Measurements from ENCODE around the gene PPP1R14C.

Gene PPP1R14C

GRCh38 chr6:150199241-150199640 lies 56.4 kb downstream of the PPP1R14C start:
- no peak for DNase-seq
- H3K27me3 ChIP-seq (replicated peaks in 2 of 5; ENCODE audit: control insufficient read depth in 4 of 5, insufficient read depth in 5 of 5, low read length in 4 of 5): no peaks in the 10 kb centered on the region
- no peak overlapping the region for H3K27ac ChIP-seq (ENCODE audit: insufficient read depth in 1 of 2, low read depth in 1 of 2, low read length in 2 of 2, poor library complexity in 1 of 2, severe bottlenecking in 2 of 2)
- 100% methylated on average over 2 of the region's 2 CpGs for WGBS (ENCODE audit: insufficient coverage)
- ChIA-PET POLR2A (no interaction called here), CTCF (no interaction called here)
- no peaks in the 10 kb centered on the region for H3K36me3 ChIP-seq (ENCODE audit: control insufficient read depth in 4 of 4, insufficient read depth in 4 of 4, low read length in 3 of 4)
- no peaks in the 10 kb centered on the region for H3K9me3 ChIP-seq (ENCODE audit: control extremely low read depth in 1 of 5, control insufficient read depth in 4 of 5, insufficient read depth in 2 of 5, low read depth in 1 of 5, low read length in 4 of 5)
- H3K4me1 ChIP-seq (ENCODE audit: control extremely low read depth in 1 of 4, control insufficient read depth in 4 of 4, insufficient read depth in 4 of 4, low read length in 3 of 4): peaks cover 0 to 12% (median 5%) of the 10 kb centered on the region in 4 experiments
- H3K4me3 ChIP-seq (ENCODE audit: control insufficient read depth in 1 of 7, extremely low read depth in 1 of 7, insufficient read depth in 4 of 7, low read depth in 2 of 7, low read length in 6 of 7): no peak overlapping the region

GRCh38 chr6:150200428-150201100 lies 57.7 kb downstream of the PPP1R14C start:
- no peak for DNase-seq
- Histone ChIP-seq H3K9me3 (ENCODE audit: control extremely low read depth in 1 of 5, control insufficient read depth in 4 of 5, insufficient read depth in 2 of 5, low read depth in 1 of 5, low read length in 4 of 5) (no peaks in the 10 kb centered on the region), H3K36me3 (ENCODE audit: control insufficient read depth in 4 of 4, insufficient read depth in 4 of 4, low read length in 3 of 4) (no peaks in the 10 kb centered on the region), H3K27ac (ENCODE audit: insufficient read depth in 1 of 2, low read depth in 1 of 2, low read length in 2 of 2, poor library complexity in 1 of 2, severe bottlenecking in 2 of 2) (no peak overlapping the region), H3K4me3 (ENCODE audit: control insufficient read depth in 1 of 7, extremely low read depth in 1 of 7, insufficient read depth in 4 of 7, low read depth in 2 of 7, low read length in 6 of 7) (no peak overlapping the region), H3K27me3 (replicated peaks in 2 of 5; ENCODE audit: control insufficient read depth in 4 of 5, insufficient read depth in 5 of 5, low read length in 4 of 5) (peaks cover 0 to 2% (median 0%) of the 10 kb centered on the region in 5 experiments), H3K4me1 (ENCODE audit: control extremely low read depth in 1 of 4, control insufficient read depth in 4 of 4, insufficient read depth in 4 of 4, low read length in 3 of 4) (peaks cover 0 to 11% (median 5%) of the 10 kb centered on the region in 4 experiments)
- ChIA-PET CTCF (no interaction called here), POLR2A (no interaction called here)
- WGBS (ENCODE audit: insufficient coverage): 98% methylated on average over 5 of the region's 6 CpGs

- Histone ChIP-seq H3K27ac (ENCODE audit: insufficient read depth in 1 of 2, low read depth in 1 of 2, low read length in 2 of 2, poor library complexity in 1 of 2, severe bottlenecking in 2 of 2) (no peak overlapping the region), H3K27me3 (replicated peaks in 2 of 5; ENCODE audit: control insufficient read depth in 4 of 5, insufficient read depth in 5 of 5, low read length in 4 of 5) (peaks cover 0 to 2% (median 0%) of the 10 kb centered on the region in 5 experiments), H3K4me3 (ENCODE audit: control insufficient read depth in 1 of 7, extremely low read depth in 1 of 7, insufficient read depth in 4 of 7, low read depth in 2 of 7, low read length in 6 of 7) (no peak overlapping the region), H3K36me3 (ENCODE audit: control insufficient read depth in 4 of 4, insufficient read depth in 4 of 4, low read length in 3 of 4) (no peaks in the 10 kb centered on the region), H3K9me3 (ENCODE audit: control extremely low read depth in 1 of 5, control insufficient read depth in 4 of 5, insufficient read depth in 2 of 5, low read depth in 1 of 5, low read length in 4 of 5) (no peaks in the 10 kb centered on the region), H3K4me1 (ENCODE audit: control extremely low read depth in 1 of 4, control insufficient read depth in 4 of 4, insufficient read depth in 4 of 4, low read length in 3 of 4) (peaks cover 0 to 7% (median 3%) of the 10 kb centered on the region in 4 experiments)
- WGBS (ENCODE audit: insufficient coverage): 93% methylated on average over 8 of the region's 8 CpGs
- POLR2A ChIA-PET: no interaction called here
- CTCF ChIA-PET: no interaction called here
- no peak for DNase-seq
Observed at GRCh38 chr6:150201285-150201684, 58.4 kb downstream of the PPP1R14C start.

DNA sequence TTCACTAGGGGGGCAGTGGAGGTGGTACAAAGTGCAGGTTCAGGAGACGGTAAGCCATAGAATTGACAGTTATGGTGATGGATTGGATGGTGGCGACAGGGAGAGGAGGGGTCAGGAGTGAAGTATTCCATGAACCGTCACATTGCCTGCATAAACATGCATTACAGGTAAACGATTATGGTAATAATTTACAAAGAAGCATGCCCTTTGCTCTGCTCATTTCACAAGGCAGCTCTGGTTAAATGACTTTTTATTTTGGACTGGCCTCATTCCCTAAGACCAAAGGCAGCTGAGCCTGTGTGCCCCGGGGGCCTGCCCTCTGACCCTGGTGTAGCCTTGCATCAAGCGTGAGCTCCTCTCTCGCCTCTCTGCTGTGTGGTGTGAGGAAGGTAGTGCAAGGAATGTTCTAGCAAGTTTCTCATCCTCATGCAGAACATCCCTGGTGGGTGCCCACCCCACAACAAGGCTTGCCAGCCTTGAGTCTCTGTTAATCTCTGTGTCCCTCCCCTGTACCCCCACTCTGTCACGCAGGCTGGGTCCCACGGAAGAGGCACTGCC lies 59.0 kb downstream of the PPP1R14C start:
- DNase-seq: no peak
- ChIA-PET POLR2A (no interaction called here), CTCF (no interaction called here)
- Histone ChIP-seq H3K27me3 (replicated peaks in 2 of 5; ENCODE audit: control insufficient read depth in 4 of 5, insufficient read depth in 5 of 5, low read length in 4 of 5) (peaks cover 0 to 2% (median 0%) of the 10 kb centered on the region in 5 experiments), H3K4me3 (ENCODE audit: control insufficient read depth in 1 of 7, extremely low read depth in 1 of 7, insufficient read depth in 4 of 7, low read depth in 2 of 7, low read length in 6 of 7) (no peak overlapping the region), H3K9me3 (ENCODE audit: control extremely low read depth in 1 of 5, control insufficient read depth in 4 of 5, insufficient read depth in 2 of 5, low read depth in 1 of 5, low read length in 4 of 5) (no peaks in the 10 kb centered on the region), H3K4me1 (ENCODE audit: control extremely low read depth in 1 of 4, control insufficient read depth in 4 of 4, insufficient read depth in 4 of 4, low read length in 3 of 4) (peaks cover 0 to 5% (median 2%) of the 10 kb centered on the region in 4 experiments), H3K27ac (ENCODE audit: insufficient read depth in 1 of 2, low read depth in 1 of 2, low read length in 2 of 2, poor library complexity in 1 of 2, severe bottlenecking in 2 of 2) (no peak overlapping the region), H3K36me3 (ENCODE audit: control insufficient read depth in 4 of 4, insufficient read depth in 4 of 4, low read length in 3 of 4) (no peaks in the 10 kb centered on the region)
- 99% methylated on average over 7 of the region's 9 CpGs for WGBS (ENCODE audit: insufficient coverage)

DNA sequence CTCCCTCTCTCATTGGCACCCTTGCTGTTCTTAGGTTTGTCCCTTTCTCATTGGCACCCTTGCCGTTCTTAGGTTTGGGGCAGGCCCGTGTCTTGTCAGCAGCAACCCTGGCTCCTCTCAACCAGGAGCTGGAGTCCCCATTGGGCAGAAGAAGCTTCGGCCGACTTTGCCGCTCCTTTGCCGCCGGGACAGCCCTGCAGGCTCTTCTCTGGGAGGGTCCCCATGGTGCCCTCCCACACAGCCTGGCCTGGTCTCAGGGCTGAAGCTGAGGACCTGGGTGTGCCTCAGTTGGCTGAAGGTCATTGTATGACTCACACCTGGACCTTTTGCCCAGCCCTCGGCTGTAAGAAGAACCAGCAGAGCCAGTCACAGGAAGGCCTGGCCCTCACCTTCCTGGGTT lies 59.6 kb downstream of the PPP1R14C start:
- POLR2A ChIA-PET: no interaction called here
- Histone ChIP-seq H3K36me3 (ENCODE audit: control insufficient read depth in 4 of 4, insufficient read depth in 4 of 4, low read length in 3 of 4) (no peaks in the 10 kb centered on the region), H3K4me1 (ENCODE audit: control extremely low read depth in 1 of 4, control insufficient read depth in 4 of 4, insufficient read depth in 4 of 4, low read length in 3 of 4) (peaks cover 0 to 2% (median 0%) of the 10 kb centered on the region in 4 experiments), H3K27me3 (replicated peaks in 2 of 5; ENCODE audit: control insufficient read depth in 4 of 5, insufficient read depth in 5 of 5, low read length in 4 of 5) (peaks cover 0 to 2% (median 0%) of the 10 kb centered on the region in 5 experiments), H3K9me3 (ENCODE audit: control extremely low read depth in 1 of 5, control insufficient read depth in 4 of 5, insufficient read depth in 2 of 5, low read depth in 1 of 5, low read length in 4 of 5) (no peaks in the 10 kb centered on the region), H3K27ac (ENCODE audit: insufficient read depth in 1 of 2, low read depth in 1 of 2, low read length in 2 of 2, poor library complexity in 1 of 2, severe bottlenecking in 2 of 2) (no peak overlapping the region), H3K4me3 (ENCODE audit: control insufficient read depth in 1 of 7, extremely low read depth in 1 of 7, insufficient read depth in 4 of 7, low read depth in 2 of 7, low read length in 6 of 7) (no peak overlapping the region)
- CTCF ChIA-PET: no interaction called here
- 97% methylated on average over 7 of the region's 8 CpGs for WGBS (ENCODE audit: insufficient coverage)
- DNase-seq: no peak

GRCh38 chr6:150202934-150203333 lies 60.1 kb downstream of the PPP1R14C start:
- H3K4me3 ChIP-seq (ENCODE audit: control insufficient read depth in 1 of 7, extremely low read depth in 1 of 7, insufficient read depth in 4 of 7, low read depth in 2 of 7, low read length in 6 of 7): no peak overlapping the region
- no peak for DNase-seq
- POLR2A ChIA-PET: no interaction called here
- H3K9me3 ChIP-seq (ENCODE audit: control extremely low read depth in 1 of 5, control insufficient read depth in 4 of 5, insufficient read depth in 2 of 5, low read depth in 1 of 5, low read length in 4 of 5): no peaks in the 10 kb centered on the region
- no peaks in the 10 kb centered on the region for H3K36me3 ChIP-seq (ENCODE audit: control insufficient read depth in 4 of 4, insufficient read depth in 4 of 4, low read length in 3 of 4)
- peaks cover 0 to 2% (median 0%) of the 10 kb centered on the region in 5 experiments for H3K27me3 ChIP-seq (replicated peaks in 2 of 5; ENCODE audit: control insufficient read depth in 4 of 5, insufficient read depth in 5 of 5, low read length in 4 of 5)
- WGBS (ENCODE audit: insufficient coverage): 97% methylated on average over 2 of the region's 3 CpGs
- CTCF ChIA-PET: no interaction called here
- H3K4me1 ChIP-seq (ENCODE audit: control extremely low read depth in 1 of 4, control insufficient read depth in 4 of 4, insufficient read depth in 4 of 4, low read length in 3 of 4): peaks cover 0 to 2% (median 0%) of the 10 kb centered on the region in 4 experiments
- no peak overlapping the region for H3K27ac ChIP-seq (ENCODE audit: insufficient read depth in 1 of 2, low read depth in 1 of 2, low read length in 2 of 2, poor library complexity in 1 of 2, severe bottlenecking in 2 of 2)

GRCh38 chr6:150203378-150203777 lies 60.5 kb downstream of the PPP1R14C start:
- no peak overlapping the region for H3K4me3 ChIP-seq (ENCODE audit: control insufficient read depth in 1 of 7, extremely low read depth in 1 of 7, insufficient read depth in 4 of 7, low read depth in 2 of 7, low read length in 6 of 7)
- H3K27me3 ChIP-seq (replicated peaks in 2 of 5; ENCODE audit: control insufficient read depth in 4 of 5, insufficient read depth in 5 of 5, low read length in 4 of 5): peaks cover 0 to 2% (median 0%) of the 10 kb centered on the region in 5 experiments
- ChIA-PET POLR2A (no interaction called here), CTCF (no interaction called here)
- WGBS (ENCODE audit: insufficient coverage): 97% methylated on average over 12 of the region's 12 CpGs
- H3K9me3 ChIP-seq (ENCODE audit: control extremely low read depth in 1 of 5, control insufficient read depth in 4 of 5, insufficient read depth in 2 of 5, low read depth in 1 of 5, low read length in 4 of 5): no peaks in the 10 kb centered on the region
- no peaks in the 10 kb centered on the region for H3K36me3 ChIP-seq (ENCODE audit: control insufficient read depth in 4 of 4, insufficient read depth in 4 of 4, low read length in 3 of 4)
- H3K4me1 ChIP-seq (ENCODE audit: control extremely low read depth in 1 of 4, control insufficient read depth in 4 of 4, insufficient read depth in 4 of 4, low read length in 3 of 4): peaks cover 0 to 2% (median 0%) of the 10 kb centered on the region in 4 experiments
- no peak for DNase-seq
- no peak overlapping the region for H3K27ac ChIP-seq (ENCODE audit: insufficient read depth in 1 of 2, low read depth in 1 of 2, low read length in 2 of 2, poor library complexity in 1 of 2, severe bottlenecking in 2 of 2)

Measured in common myeloid progenitor, CD34-positive (primary cell).